IMR-90 (cell line): ENCODE data around the gene ABAT. TPM values are rescaled to one million over a fixed set of nuclear protein-coding genes. Genes with fewer than 3 reads are reported as not detected.

Source experiments
- ATAC-seq: fragments of 200-7000 bp; cut with Tn5 transposase; 2 replicates; pipeline ENCODE4 v1.9.1; 2020; ENCODE audit warnings: low read depth, mild to moderate bottlenecking, moderate library complexity
- BruUV-seq: library from RNA; stranded (reverse); fragments of 400-500 nt; replicated peaks from 2 replicates; lab custom pipeline; 2021; lab: Mats Ljungman, UMichigan
- CTCF ChIA-PET: fragments of 300-600 bp; formaldehyde crosslinking; extraction: SDS; loops from one replicate; lab custom pipeline; 2021; ENCODE audit warnings: antibody characterized with exemption; lab: Yijun Ruan, JAX
- POLR2A ChIA-PET: fragments of 300-600 bp; sonication (Branson Sonifier 250); formaldehyde crosslinking; loops from one replicate; lab custom pipeline; 2022; ENCODE audit warnings: antibody characterized with exemption; ENCODE audit not compliant: unreplicated experiment; lab: Charles Lee
- DNase-seq: peaks from one replicate; pipeline ENCODE4 v3.0.0; 2013
- H2AFZ ChIP-seq: replicated peaks from 2 replicates; pipeline ENCODE3; 2013; ENCODE audit warnings: low read length, mild to moderate bottlenecking; ENCODE audit not compliant: poor library complexity
- H2AK5ac ChIP-seq: 2 replicates; pipeline ENCODE4 v1.6.1; 2013; ENCODE audit warnings: low read depth, low read length, inconsistent platforms
- H2AK9ac ChIP-seq: replicated peaks from 2 replicates; pipeline ENCODE3; 2013; ENCODE audit warnings: mild to moderate bottlenecking, low read depth, low read length, moderate library complexity; ENCODE audit not compliant: poor library complexity
- H2BK120ac ChIP-seq: 2 replicates; pipeline ENCODE4 v1.6.1; 2013; ENCODE audit warnings: low read depth, low read length, inconsistent platforms
- H2BK15ac ChIP-seq: 3 replicates; pipeline ENCODE4 v1.6.1; 2013; ENCODE audit warnings: low read depth, low read length, inconsistent platforms
- H2BK20ac ChIP-seq: 2 replicates; pipeline ENCODE4 v1.6.1; 2013; ENCODE audit warnings: low read depth, mild to moderate bottlenecking, inconsistent platforms, low read length, moderate library complexity
- H2BK5ac ChIP-seq: 2 replicates; pipeline ENCODE4 v1.6.1; 2013; ENCODE audit warnings: mild to moderate bottlenecking, low read depth, low read length, inconsistent platforms; ENCODE audit not compliant: poor library complexity, severe bottlenecking
- H3K14ac ChIP-seq: replicated peaks from 2 replicates; pipeline ENCODE4 v1.6.1; 2013; ENCODE audit warnings: low read depth, low read length, inconsistent platforms
- H3K18ac ChIP-seq: 2 replicates; pipeline ENCODE4 v1.6.1; 2013; ENCODE audit warnings: low read depth, low read length, control low read depth
- H3K23ac ChIP-seq: 2 replicates; pipeline ENCODE4 v1.6.1; 2013; ENCODE audit warnings: low read depth, low read length, inconsistent platforms
- H3K27ac ChIP-seq: 2 replicates; pipeline ENCODE4 v1.5.1; 2013; ENCODE audit warnings: mild to moderate bottlenecking, control low read depth, low read length; ENCODE audit not compliant: insufficient read depth
- H3K27me3 ChIP-seq: 2 replicates; pipeline ENCODE4 v1.6.1; 2013; ENCODE audit warnings: low read length; ENCODE audit not compliant: control insufficient read depth, insufficient read depth
- H3K36me3 ChIP-seq: 2 replicates; pipeline ENCODE4 v1.6.1; 2013; ENCODE audit warnings: low read length, mixed read lengths; ENCODE audit not compliant: control insufficient read depth, insufficient read depth
- H3K4ac ChIP-seq: 2 replicates; pipeline ENCODE4 v1.6.1; 2013; ENCODE audit warnings: low read depth, low read length, inconsistent platforms
- H3K4me1 ChIP-seq: 2 replicates; pipeline ENCODE4 v1.6.1; 2013; ENCODE audit warnings: low read length, mixed read lengths; ENCODE audit not compliant: control insufficient read depth, insufficient read depth
- H3K4me2 ChIP-seq: 2 replicates; pipeline ENCODE4 v1.6.1; 2013; ENCODE audit warnings: low read depth, mild to moderate bottlenecking, control low read depth, low read length, moderate library complexity
- H3K4me3 ChIP-seq: 2 replicates; pipeline ENCODE4 v1.5.1; 2013; ENCODE audit warnings: low read depth, mild to moderate bottlenecking, control low read depth, low read length, moderate library complexity; ENCODE audit not compliant: insufficient read depth
- H3K56ac ChIP-seq: 2 replicates; pipeline ENCODE4 v1.6.1; 2013; ENCODE audit warnings: low read length, inconsistent platforms; ENCODE audit not compliant: insufficient read depth; ENCODE audit errors: extremely low read depth
- H3K79me1 ChIP-seq, 2 experiments: 2 replicates each; pipeline ENCODE4 v1.6.1; 2013; ENCODE audit warnings: low read length in 2 of 2, inconsistent platforms in 1 of 2, low read depth in 1 of 2
- H3K9ac ChIP-seq: 2 replicates; pipeline ENCODE4 v1.6.1; 2013; ENCODE audit warnings: low read depth, low read length, control low read depth
- H3K9me1 ChIP-seq: 2 replicates; pipeline ENCODE4 v1.6.1; 2013; ENCODE audit warnings: low read length, inconsistent platforms; ENCODE audit not compliant: insufficient read depth
- H3K9me3 ChIP-seq: 2 replicates; pipeline ENCODE4 v1.6.1; 2013; ENCODE audit warnings: low read length; ENCODE audit not compliant: control insufficient read depth, insufficient read depth
- H4K20me1 ChIP-seq: 2 replicates; pipeline ENCODE4 v1.6.1; 2013; ENCODE audit warnings: low read length, inconsistent platforms; ENCODE audit not compliant: insufficient read depth
- H4K5ac ChIP-seq: 2 replicates; pipeline ENCODE4 v1.6.1; 2013; ENCODE audit warnings: mild to moderate bottlenecking, low read depth, low read length, control low read depth
- H4K8ac ChIP-seq, 2 experiments: 2 replicates each; pipeline ENCODE4 v1.6.1; 2013; ENCODE audit warnings: low read depth in 2 of 2, low read length in 2 of 2, control low read depth in 1 of 2, inconsistent platforms in 1 of 2
- H4K91ac ChIP-seq: 2 replicates; pipeline ENCODE4 v1.6.1; 2013; ENCODE audit warnings: low read depth, low read length, inconsistent platforms; ENCODE audit not compliant: insufficient read depth
- FOS ChIP-seq: fragments of 150-350 bp; IDR thresholded peaks from 2 replicates; pipeline ENCODE4 v1.6.1; 2016; ENCODE audit warnings: low read depth, low read length
- MAFK ChIP-seq: IDR thresholded peaks from 2 replicates; pipeline ENCODE4 v1.6.1; 2012; ENCODE audit warnings: low read depth, low read length, improper control_type of control experiment
- MXI1 ChIP-seq: IDR thresholded peaks from 2 replicates; pipeline ENCODE4 v1.6.1; 2012; ENCODE audit warnings: low read depth, mild to moderate bottlenecking, low read length, moderate library complexity, borderline replicate concordance
- RCOR1 ChIP-seq: IDR thresholded peaks from 2 replicates; pipeline ENCODE4 v1.6.1; 2012; ENCODE audit warnings: mild to moderate bottlenecking, low read length, improper control_type of control experiment; ENCODE audit not compliant: insufficient replicate concordance
- RFX5 ChIP-seq: IDR thresholded peaks from 2 replicates; pipeline ENCODE4 v1.8.0; 2012; ENCODE audit warnings: low read depth, mild to moderate bottlenecking, low read length, moderate library complexity
- SMC3 ChIP-seq: fragments of 150-350 bp; IDR thresholded peaks from 2 replicates; pipeline ENCODE4 v1.6.1; 2016; ENCODE audit warnings: low read depth, mild to moderate bottlenecking, antibody characterized with exemption, low read length, moderate library complexity
- WGBS, 2 experiments: methylation state at CpG; one replicate each; pipeline versions ENCODE4 v1.1.5 to v1.1.7; 2013; ENCODE audit warnings: missing lambda C conversion rate in 2 of 2; ENCODE audit not compliant: insufficient read length in 1 of 2; ENCODE audit errors: extremely low coverage in 2 of 2; 5-methylcytosine and 5-hydroxymethylcytosine counted together
- dilution Hi-C: fragments of 300-500 bp; cut with HindIII; formaldehyde crosslinking; loops from one replicate; pipeline ENCODE4 v1.14.3; 2018; ENCODE audit warnings: low sequenced_read_pairs; ENCODE audit not compliant: unreplicated experiment
- in situ Hi-C: fragments of 300-500 bp; cut with MboI; formaldehyde crosslinking; loops from 3 replicates; pipeline ENCODE4 v1.14.3; 2019; ENCODE audit warnings: low sequenced_read_pairs, inconsistent platforms, mixed read lengths
- intact Hi-C: fragments of 100-400 bp; cut with micrococcal nuclease; formaldehyde crosslinking; loops from 2 replicates; pipeline ENCODE4 v1.10.0; 2022
- polyA plus RNA-seq, 3 experiments: library from polyadenylated mRNA; depleted of rRNA; stranded (reverse); fragments of >200 nt; gene quantifications; 2 replicates each; pipeline ENCODE4 v1.2.3, GENCODE V29; 2012; ENCODE audit warnings: low replicate concordance in 1 of 3
- total RNA-seq: library from RNA; depleted of rRNA; stranded (reverse); fragments of >200 nt; gene quantifications from 2 replicates; pipeline ENCODE4 v1.2.3, GENCODE V29; 2012
- TF ChIP-seq, protein P1 (sequence below): fragments of 150-350 bp; IDR thresholded peaks from 2 replicates; pipeline ENCODE4 v1.6.1; 2016; ENCODE audit warnings: low read depth, mild to moderate bottlenecking, low read length, moderate library complexity, borderline replicate concordance
- TF ChIP-seq, protein P2 (sequence below): conservative IDR thresholded peaks from 2 replicates; pipeline ENCODE4 v1.5.1; 2012; ENCODE audit warnings: mild to moderate bottlenecking, low read depth, low read length, improper control_type of control experiment
- TF ChIP-seq, protein P3 (sequence below): fragments of 150-350 bp; IDR thresholded peaks from 2 replicates; pipeline ENCODE4 v1.6.1; 2017; ENCODE audit warnings: mild to moderate bottlenecking, antibody characterized with exemption, low read length, low read depth

The ABAT gene
- total and polyA plus RNA-seq, 2 of the 4 experiments (the other 2 are of a cell fraction): 4.5 to 6.9 TPM

DNA sequence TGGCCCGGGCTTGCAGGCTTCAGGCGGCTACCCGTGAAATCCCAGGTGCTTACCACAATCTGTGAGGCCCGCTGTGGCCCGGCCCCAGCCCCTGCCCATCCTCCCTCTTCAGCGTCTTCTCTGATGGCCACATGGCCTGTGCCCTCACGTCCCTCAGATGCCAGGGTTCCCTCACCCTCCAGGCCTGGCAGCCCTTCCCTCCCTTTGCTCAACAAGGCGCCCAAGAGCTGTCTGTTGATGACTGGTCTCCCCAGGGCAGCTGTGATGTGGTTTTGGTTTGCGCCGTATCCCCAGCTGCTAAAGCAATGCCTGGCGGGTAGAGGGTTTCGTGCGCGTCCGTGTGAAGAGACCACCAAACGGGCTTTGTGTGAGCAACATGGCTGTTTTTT, 158.3 kb downstream of the ABAT start:
- dilution Hi-C loops: no loop called here
- no TSS peak for BruUV-seq
- 81% methylated on average over 13 of the region's 16 CpGs; no CpG with 5 or more reads in 1 of the 2 experiments for whole genome bisulfite sequencing, 2 experiments

More for the DNA sequence above, 158.3 kb downstream of the ABAT start:
- no peak overlapping the region for H4K91ac ChIP-seq
- H2BK120ac ChIP-seq: no peak overlapping the region
- TF ChIP-seq RCOR1 (no peak), SMC3 (no peak), FOS (no peak), RFX5 (no peak), MAFK (no peak), MXI1 (no peak)
- TF ChIP-seq, protein P1, sequence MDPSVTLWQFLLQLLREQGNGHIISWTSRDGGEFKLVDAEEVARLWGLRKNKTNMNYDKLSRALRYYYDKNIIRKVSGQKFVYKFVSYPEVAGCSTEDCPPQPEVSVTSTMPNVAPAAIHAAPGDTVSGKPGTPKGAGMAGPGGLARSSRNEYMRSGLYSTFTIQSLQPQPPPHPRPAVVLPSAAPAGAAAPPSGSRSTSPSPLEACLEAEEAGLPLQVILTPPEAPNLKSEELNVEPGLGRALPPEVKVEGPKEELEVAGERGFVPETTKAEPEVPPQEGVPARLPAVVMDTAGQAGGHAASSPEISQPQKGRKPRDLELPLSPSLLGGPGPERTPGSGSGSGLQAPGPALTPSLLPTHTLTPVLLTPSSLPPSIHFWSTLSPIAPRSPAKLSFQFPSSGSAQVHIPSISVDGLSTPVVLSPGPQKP: no peak
- TF ChIP-seq, protein P2, sequence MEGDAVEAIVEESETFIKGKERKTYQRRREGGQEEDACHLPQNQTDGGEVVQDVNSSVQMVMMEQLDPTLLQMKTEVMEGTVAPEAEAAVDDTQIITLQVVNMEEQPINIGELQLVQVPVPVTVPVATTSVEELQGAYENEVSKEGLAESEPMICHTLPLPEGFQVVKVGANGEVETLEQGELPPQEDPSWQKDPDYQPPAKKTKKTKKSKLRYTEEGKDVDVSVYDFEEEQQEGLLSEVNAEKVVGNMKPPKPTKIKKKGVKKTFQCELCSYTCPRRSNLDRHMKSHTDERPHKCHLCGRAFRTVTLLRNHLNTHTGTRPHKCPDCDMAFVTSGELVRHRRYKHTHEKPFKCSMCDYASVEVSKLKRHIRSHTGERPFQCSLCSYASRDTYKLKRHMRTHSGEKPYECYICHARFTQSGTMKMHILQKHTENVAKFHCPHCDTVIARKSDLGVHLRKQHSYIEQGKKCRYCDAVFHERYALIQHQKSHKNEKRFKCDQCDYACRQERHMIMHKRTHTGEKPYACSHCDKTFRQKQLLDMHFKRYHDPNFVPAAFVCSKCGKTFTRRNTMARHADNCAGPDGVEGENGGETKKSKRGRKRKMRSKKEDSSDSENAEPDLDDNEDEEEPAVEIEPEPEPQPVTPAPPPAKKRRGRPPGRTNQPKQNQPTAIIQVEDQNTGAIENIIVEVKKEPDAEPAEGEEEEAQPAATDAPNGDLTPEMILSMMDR: no peak
- TF ChIP-seq, protein P3, sequence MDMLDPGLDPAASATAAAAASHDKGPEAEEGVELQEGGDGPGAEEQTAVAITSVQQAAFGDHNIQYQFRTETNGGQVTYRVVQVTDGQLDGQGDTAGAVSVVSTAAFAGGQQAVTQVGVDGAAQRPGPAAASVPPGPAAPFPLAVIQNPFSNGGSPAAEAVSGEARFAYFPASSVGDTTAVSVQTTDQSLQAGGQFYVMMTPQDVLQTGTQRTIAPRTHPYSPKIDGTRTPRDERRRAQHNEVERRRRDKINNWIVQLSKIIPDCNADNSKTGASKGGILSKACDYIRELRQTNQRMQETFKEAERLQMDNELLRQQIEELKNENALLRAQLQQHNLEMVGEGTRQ: no peak
- H3K56ac ChIP-seq: no peak overlapping the region
- no peak overlapping the region for H3K23ac ChIP-seq
- DNase-seq (no peak), ATAC-seq (no peak)
- H3K79me1 ChIP-seq: peaks cover 29 to 57% of the 10 kb centered on the region in 2 experiments
- H3K9me3 ChIP-seq: no peaks in the 10 kb centered on the region
- H3K14ac ChIP-seq: no peak overlapping the region
- no peak overlapping the region for H2BK5ac ChIP-seq
- H3K4me3 ChIP-seq: no peak overlapping the region
- ChIA-PET CTCF (no interaction called here), POLR2A (no interaction called here)
- H2BK20ac ChIP-seq: no peak overlapping the region
- H4K5ac ChIP-seq: no peak overlapping the region
- no peak overlapping the region for H2AK5ac ChIP-seq
- no peak overlapping the region for H3K4me2 ChIP-seq
- H3K18ac ChIP-seq: no peak overlapping the region
- H3K27me3 ChIP-seq: no peaks in the 10 kb centered on the region
- peaks cover 36% of the 10 kb centered on the region for H4K20me1 ChIP-seq
- no peak overlapping the region for H2BK15ac ChIP-seq
- peaks cover 38% of the 10 kb centered on the region for H3K36me3 ChIP-seq
- in situ Hi-C loops: no loop called here
- H2AFZ ChIP-seq: no peak overlapping the region
- H3K4ac ChIP-seq: no peak overlapping the region
- intact Hi-C loops: no loop called here
- no peak overlapping the region for H3K9ac ChIP-seq
- no peak overlapping the region for H4K8ac ChIP-seq
- H3K9me1 ChIP-seq: peaks cover 12% of the 10 kb centered on the region
- H3K27ac ChIP-seq: no peak overlapping the region
- no peak overlapping the region for H2AK9ac ChIP-seq
- H3K4me1 ChIP-seq: no peaks in the 10 kb centered on the region
